B cell (primary cell): ENCODE data around the gene TPBGL.

Experiments
- EZH2 ChIP-seq: IDR thresholded peaks from 2 replicates; pipeline ENCODE4 v1.6.1; 2012; ENCODE audit warnings: borderline replicate concordance, low read depth, mild to moderate bottlenecking, moderate library complexity, low read length; ENCODE audit not compliant: insufficient read depth, poor library complexity, severe bottlenecking
- TF ChIP-seq, protein P1 (sequence below): fragments of 200-600 bp; IDR thresholded peaks from one replicate; pipeline ENCODE4 v1.8.0; 2022; ENCODE audit warnings: antibody characterized with exemption, mild to moderate bottlenecking

DNA sequence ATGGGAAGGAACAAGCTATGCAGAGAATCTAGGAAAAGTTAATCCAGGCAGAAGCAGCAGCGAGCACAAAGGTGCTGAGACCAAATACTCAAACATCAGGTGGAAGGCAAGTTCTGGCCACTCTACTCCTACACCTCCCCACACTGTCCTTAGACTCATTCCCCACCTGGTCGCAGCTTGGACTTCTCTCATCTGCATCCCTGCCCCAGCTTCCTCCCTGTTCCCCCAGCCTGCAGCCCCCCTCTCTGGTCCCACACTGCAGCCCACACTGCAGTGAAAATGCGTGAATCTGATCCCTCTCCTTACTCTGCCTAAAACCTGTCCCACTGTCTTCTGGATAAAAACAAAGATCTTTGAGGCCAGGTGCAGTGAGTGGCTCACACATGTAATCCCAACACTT is 9.1 kb downstream of the TPBGL start:
- TF ChIP-seq, protein P1, sequence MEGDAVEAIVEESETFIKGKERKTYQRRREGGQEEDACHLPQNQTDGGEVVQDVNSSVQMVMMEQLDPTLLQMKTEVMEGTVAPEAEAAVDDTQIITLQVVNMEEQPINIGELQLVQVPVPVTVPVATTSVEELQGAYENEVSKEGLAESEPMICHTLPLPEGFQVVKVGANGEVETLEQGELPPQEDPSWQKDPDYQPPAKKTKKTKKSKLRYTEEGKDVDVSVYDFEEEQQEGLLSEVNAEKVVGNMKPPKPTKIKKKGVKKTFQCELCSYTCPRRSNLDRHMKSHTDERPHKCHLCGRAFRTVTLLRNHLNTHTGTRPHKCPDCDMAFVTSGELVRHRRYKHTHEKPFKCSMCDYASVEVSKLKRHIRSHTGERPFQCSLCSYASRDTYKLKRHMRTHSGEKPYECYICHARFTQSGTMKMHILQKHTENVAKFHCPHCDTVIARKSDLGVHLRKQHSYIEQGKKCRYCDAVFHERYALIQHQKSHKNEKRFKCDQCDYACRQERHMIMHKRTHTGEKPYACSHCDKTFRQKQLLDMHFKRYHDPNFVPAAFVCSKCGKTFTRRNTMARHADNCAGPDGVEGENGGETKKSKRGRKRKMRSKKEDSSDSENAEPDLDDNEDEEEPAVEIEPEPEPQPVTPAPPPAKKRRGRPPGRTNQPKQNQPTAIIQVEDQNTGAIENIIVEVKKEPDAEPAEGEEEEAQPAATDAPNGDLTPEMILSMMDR: no peak
- no peak for TF ChIP-seq EZH2
